Choroid plexus epithelial cell (primary cell): ENCODE data around the gene REPIN1.

Source experiments
- DNase-seq: peaks from one replicate; pipeline ENCODE4 v3.0.0-alpha.2; 2010; ENCODE audit warnings: low read depth
- H3K4me3 ChIP-seq: 2 replicates; pipeline ENCODE4 v1.5.1; 2011; ENCODE audit warnings: low read depth, mild to moderate bottlenecking, control low read depth, low read length, moderate library complexity
- TF ChIP-seq, protein P1 (sequence below): conservative IDR thresholded peaks from 2 replicates; pipeline ENCODE4 v1.5.1; 2011; ENCODE audit warnings: low read depth, mild to moderate bottlenecking, control low read depth, inconsistent platforms, low read length, moderate library complexity

The REPIN1 gene

DNA sequence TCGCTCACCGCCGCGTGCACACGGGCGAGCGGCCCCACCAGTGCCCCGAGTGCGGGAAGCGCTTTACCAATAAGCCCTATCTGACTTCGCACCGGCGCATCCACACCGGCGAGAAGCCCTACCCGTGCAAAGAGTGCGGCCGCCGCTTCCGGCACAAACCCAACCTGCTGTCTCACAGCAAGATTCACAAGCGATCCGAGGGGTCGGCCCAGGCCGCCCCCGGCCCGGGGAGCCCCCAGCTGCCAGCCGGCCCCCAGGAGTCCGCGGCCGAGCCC is 3.3 kb downstream of the REPIN1 start:
- no peak for DNase-seq
- H3K4me3 ChIP-seq = no peak overlapping the region
- TF ChIP-seq, protein P1, sequence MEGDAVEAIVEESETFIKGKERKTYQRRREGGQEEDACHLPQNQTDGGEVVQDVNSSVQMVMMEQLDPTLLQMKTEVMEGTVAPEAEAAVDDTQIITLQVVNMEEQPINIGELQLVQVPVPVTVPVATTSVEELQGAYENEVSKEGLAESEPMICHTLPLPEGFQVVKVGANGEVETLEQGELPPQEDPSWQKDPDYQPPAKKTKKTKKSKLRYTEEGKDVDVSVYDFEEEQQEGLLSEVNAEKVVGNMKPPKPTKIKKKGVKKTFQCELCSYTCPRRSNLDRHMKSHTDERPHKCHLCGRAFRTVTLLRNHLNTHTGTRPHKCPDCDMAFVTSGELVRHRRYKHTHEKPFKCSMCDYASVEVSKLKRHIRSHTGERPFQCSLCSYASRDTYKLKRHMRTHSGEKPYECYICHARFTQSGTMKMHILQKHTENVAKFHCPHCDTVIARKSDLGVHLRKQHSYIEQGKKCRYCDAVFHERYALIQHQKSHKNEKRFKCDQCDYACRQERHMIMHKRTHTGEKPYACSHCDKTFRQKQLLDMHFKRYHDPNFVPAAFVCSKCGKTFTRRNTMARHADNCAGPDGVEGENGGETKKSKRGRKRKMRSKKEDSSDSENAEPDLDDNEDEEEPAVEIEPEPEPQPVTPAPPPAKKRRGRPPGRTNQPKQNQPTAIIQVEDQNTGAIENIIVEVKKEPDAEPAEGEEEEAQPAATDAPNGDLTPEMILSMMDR = no peak

GRCh38 chr7:150372271-150373048 is 3.8 kb downstream of the REPIN1 start:
- TF ChIP-seq, protein P1 = no peak
- no peak for DNase-seq
- no peak overlapping the region for H3K4me3 ChIP-seq

DNA sequence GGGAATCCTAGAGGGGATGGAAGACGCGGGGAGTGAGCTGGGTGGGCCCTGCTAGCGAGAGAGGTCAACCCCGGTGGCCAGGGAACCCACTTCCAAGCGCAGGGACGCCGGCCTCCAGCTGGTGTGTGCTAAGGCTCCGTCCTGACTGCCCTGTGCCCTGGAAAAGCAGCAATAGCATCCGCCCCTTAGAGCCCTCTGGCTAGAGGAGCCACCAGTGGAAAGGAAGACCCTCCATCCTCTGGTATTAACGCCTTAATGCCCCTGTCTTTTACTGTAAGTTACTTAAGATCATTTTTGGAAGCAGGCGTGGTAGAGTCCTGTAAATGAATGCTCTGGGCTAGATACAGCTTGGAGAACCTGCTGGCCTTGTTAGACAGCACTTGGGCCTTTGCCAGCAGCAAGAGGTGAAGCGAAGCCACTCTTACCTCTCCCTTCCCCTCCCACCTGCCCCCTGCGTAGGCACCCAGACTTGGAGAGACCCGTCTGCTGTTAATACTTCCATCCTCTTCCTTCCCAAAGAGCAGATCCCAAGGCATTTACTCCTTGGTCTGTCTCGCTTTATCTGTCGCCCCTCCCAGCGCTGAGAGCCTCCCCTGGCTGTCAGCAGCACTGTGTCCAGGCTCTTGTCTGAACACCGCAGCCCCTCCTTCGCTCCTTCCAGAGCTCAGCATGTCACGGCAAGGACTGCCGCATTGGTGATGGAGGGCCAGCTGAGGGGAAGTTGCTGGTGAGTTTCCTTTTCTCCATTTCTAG is 4.6 kb downstream of the REPIN1 start:
- TF ChIP-seq, protein P1 = no peak
- no peak for DNase-seq
- H3K4me3 ChIP-seq = no peak overlapping the region

- no peak for DNase-seq
- TF ChIP-seq, protein P1 = no peak
- no peak overlapping the region for H3K4me3 ChIP-seq
Measured at GRCh38 chr7:150374026-150374425, 5.4 kb downstream of the REPIN1 start.

DNA sequence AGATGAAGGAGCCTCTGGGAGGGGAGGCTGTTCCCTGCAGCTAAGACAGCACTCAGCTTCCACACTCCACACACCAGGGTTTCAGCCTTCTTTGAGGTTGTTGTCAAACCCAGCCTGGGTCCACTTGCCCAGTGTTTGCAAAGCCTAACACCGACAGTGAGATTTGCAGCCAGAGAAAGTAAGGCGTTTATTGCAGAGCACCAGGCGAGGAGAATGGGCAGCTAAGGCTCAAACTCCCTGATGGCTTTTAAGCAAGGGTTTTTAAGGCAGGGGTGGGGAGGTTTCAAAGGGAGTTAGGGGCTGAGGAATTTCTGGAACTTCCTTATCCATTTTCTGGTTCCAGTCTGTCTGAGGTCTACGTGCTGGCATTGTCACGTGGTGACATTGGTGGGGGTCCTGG is 5.8 kb downstream of the REPIN1 start:
- TF ChIP-seq, protein P1 = no peak
- no peak for DNase-seq
- no peak overlapping the region for H3K4me3 ChIP-seq

GRCh38 chr7:150375662-150376521 is 7.3 kb downstream of the REPIN1 start:
- H3K4me3 ChIP-seq = no peak overlapping the region
- TF ChIP-seq, protein P1 = no peak
- no peak for DNase-seq
